ENCODE measurements around the gene SPAG16.

- TF ChIP-seq POLR2A (IDR thresholded peaks at IDR 0.05) (no peak), CTCF (IDR thresholded peaks at IDR 0.05 in 8 of 11, conservative IDR thresholded peaks at IDR 0.05 in 3 of 11) (no peak), POLR2AphosphoS5 (IDR thresholded peaks at IDR 0.05) (no peak)
Observed at GRCh38 chr2:213678437-213679218, 394.4 kb downstream of the SPAG16 start.

Measured in spleen (tissue), 7 donors.